GM12891 (cell line): Measurements from ENCODE around the gene AATF.

ENCODE experiments used
- POLR2A ChIP-seq: IDR thresholded peaks from 2 replicates; pipeline ENCODE4 v1.6.1; 2011; ENCODE audit warnings: low read depth, low read length, control low read depth
- POLR2AphosphoS5 ChIP-seq: IDR thresholded peaks from 2 replicates; pipeline ENCODE4 v1.6.1; 2011; ENCODE audit warnings: low read depth, low read length, control low read depth

GRCh38 chr17:36926226-36926625 lies 22.5 kb upstream of the AATF start:
- TF ChIP-seq POLR2A (no peak), POLR2AphosphoS5 (no peak)
